HG02870 (cell line): ENCODE data around the gene COMMD6.

Experiments used
- ATAC-seq: cut with Tn5 transposase; IDR thresholded peaks from one replicate; pipeline ENCODE4 v1.9.1; 2021; ENCODE audit warnings: mild to moderate bottlenecking, moderate library complexity; ENCODE audit not compliant: unreplicated experiment

The COMMD6 gene

GRCh38 chr13:75485286-75486062 lies 52.2 kb downstream of the COMMD6 start:
- no peak for ATAC-seq

GRCh38 chr13:75482820-75483079 lies 54.9 kb downstream of the COMMD6 start:
- ATAC-seq: no peak

DNA sequence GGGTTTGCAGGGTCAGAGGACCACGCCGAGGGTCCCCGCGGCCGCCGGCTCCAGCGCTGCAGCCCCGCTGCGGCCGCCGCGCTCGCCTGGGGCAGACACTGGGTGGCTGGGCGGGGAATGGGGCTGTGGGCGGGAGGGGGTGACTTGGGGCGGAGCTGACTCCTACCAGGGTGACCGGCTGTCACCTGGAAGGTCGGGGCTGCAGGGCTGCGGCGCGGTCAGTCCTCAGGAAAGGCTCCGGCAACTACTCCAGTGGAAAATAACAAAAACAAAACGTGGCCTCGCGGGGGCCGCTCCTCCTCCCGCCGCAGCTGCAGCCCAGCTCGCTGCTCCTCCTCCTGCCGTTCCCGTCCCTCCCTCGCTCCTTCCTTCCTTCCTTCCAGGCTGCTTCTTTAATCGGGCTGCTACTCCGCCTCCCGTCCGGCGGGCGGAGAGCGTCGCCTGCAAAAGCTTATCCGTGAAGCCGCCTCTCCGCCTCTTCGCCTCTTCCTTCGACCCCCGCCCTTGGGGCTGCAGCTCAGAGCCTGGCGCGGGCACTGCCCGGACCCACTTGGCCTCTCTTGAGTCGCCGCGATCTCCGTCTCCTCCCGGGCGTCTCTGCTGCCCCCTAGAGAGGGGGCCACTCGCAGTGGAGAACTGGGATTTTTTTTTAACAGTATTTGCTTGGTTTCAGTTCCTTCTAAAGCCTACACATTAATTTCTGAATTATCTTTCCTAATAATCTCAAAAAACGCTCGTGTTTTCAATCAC lies 55.4 kb downstream of the COMMD6 start, which contains the start of gene TBC1D4:
TBC1D4 (minus strand) TSS at position 100 of the 750 bp plus-strand sequence. CDS start 402 bp downstream, outside the sequence.
- peak; percentile 62 for ATAC-seq

GRCh38 chr13:75481176-75482069 lies 56.2 kb downstream of the COMMD6 start:
- peak; percentile 15 for ATAC-seq

DNA sequence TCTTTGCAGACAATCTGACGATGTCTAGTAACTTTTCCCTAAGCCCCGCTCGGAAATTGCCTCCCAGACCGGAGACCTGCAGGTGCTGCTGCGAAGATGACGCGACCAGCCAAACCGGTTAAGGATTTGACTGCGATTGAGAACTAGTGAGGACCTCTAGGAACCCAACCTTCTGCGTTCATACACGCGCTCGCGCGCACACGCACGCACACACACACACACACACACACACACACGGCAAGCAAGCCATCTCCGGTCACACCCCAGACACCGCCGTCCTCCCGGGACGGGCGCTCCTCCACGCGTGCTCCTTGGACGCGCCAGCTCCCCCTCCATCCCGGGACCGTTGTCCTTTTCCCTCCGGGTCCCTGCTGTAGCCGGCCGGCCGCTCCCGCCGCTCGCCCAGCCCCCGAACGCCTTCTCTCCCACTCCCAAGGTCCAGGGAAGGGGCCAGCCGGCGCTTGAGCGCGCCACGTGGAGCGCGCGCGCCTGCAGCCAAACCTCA lies 56.9 kb downstream of the COMMD6 start:
- ATAC-seq: peak; percentile 21

DNA sequence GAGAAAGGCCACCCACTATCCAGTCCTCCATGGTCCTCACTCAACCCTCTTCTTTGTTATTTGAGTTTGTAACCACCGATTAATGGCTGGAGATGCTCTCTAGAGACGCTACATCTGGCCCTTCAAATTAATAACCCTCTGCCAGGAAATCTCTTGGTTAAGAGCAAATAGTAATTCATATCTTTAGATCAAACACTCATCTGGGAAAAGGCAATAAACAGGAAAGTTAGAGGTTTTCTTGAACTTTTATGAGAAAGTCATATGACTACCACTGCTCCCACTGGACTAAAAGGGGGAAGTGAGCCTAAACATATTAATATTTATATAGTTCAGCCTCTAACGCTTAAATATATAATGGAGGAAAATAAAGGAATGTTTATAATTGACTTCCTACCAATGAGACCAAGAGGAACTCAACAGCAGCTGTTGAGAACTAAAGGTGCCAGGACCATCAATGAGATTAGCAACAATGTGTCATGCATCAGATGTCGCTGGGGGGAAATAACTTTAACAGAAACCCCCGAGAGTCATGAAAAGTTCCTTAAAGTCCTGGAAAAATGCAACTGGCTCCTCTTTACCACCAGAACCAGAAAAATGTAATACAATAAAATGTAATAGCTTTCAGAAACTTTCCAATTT lies 58.4 kb downstream of the COMMD6 start:
- ATAC-seq: no peak

- ATAC-seq: no peak
Measured at GRCh38 chr13:75478659-75479058, 59.0 kb downstream of the COMMD6 start.
